Dermis blood vessel endothelial cell (primary cell): Measurements from ENCODE around the gene NRBF2. TPM values are rescaled to one million over a fixed set of nuclear protein-coding genes. Genes with fewer than 3 reads are reported as not detected.
"Not testable (repeated sequence)": the region's sequence is repeated elsewhere in the genome, so short reads cannot be mapped to it uniquely, and the experiment has no call there.

Source experiments
- DNase-seq: peaks from one replicate; pipeline ENCODE4 v3.0.0; 2010
- total RNA-seq: library from RNA; depleted of rRNA; stranded (reverse); fragments of >200 nt; gene quantifications from 2 replicates; pipeline ENCODE4 v1.2.3, GENCODE V29; 2014

The NRBF2 gene
- total RNA-seq, 1 donor from 2014 or later = 22.1 TPM

DNA sequence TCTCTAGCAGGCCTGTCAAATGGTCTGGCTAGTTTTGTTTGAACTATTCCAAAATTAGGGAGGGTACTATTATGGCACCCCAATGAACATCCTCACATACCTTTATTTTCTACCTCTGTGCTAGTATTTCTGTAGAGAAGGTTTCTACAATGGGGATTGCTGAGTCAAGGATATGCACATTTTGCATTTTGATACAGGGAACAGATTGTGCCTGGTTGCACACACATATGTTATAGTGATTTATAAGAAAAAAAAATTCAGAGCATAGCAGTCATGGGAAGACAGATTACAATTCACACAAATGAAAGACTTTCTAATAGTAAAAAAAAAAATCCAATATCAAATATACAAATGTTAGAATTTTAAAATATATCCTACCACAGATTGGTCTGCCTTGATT lies 14.1 kb upstream of the NRBF2 start:
- DNase-seq = no peak

- DNase-seq = no peak
Measured at GRCh38 chr10:63120554-63120953, 12.6 kb upstream of the NRBF2 start.

DNA sequence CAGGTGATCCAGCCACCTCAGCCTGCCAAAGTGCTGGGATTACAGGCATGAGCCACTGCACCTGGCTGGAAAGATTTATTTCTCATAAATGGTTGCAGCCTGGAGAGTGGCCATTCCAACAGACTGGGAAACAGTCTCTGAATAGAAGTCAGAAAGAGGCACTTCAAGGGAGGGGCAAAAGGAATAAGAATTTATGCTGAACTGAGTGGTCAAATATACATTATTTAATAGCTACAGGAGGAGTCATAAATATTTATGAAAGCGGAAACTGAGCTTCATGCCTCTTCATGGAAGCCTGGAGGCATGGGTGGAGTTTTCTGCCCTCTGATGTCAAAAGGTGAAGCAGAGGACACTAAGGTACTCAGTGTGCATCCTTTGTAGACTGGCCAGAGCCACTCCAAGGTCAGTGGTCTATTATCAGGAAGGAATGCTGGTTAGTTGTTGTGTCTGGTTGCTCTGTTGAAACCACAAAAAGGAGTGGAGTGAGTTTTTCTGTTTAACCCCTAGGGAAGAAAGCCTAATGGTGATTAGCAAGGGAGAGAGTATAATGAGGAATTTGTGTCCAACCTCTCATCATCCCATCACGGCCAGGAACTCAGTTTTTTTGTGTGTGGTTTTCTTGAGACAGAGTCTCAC lies 9.3 kb upstream of the NRBF2 start:
- DNase-seq = no peak

DNA sequence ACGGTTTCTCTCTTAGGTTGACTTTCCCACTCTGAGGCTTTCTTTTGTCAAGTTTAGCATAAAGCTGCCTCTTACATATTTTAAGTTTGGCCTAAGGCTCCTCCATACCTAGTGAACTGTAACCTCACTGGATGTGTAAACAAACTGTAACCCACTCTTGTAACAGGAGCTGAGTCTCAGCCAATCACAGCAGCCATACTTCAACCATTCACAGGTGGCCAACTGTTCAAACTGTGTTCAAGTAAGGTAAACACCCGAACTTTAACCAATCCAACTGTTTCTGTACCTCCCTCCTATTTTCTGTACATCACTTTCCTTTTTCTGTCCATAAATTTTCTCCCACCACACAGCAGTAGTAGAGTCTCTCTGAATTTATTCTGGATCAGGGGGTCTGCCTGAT lies 7.7 kb upstream of the NRBF2 start:
- DNase-seq = no peak

DNA sequence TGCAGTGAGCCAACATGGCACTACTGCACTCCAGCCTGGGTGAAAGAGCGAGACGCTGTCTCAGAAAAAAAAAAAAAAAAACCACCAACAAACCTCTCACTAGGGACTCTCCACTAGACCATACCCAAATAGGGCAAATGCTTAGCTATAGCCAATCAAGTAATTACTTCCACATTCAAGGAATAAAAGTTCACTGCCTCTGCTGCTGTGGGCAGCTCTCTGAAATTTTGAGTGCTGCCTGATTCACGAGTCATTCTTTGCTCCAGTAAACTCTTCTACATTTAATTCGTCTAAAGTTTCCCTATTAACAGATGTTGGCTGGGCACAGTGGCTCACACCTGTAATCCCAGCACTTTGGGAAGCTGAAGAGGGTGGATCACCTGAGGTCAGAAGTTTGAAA lies 4.7 kb upstream of the NRBF2 start:
- no peak for DNase-seq

- no peak for DNase-seq
Measured at GRCh38 chr10:63129888-63130287, 3.2 kb upstream of the NRBF2 start.

- no peak for DNase-seq
Measured at GRCh38 chr10:63132651-63133055, 475 bp upstream of the NRBF2 start.

DNA sequence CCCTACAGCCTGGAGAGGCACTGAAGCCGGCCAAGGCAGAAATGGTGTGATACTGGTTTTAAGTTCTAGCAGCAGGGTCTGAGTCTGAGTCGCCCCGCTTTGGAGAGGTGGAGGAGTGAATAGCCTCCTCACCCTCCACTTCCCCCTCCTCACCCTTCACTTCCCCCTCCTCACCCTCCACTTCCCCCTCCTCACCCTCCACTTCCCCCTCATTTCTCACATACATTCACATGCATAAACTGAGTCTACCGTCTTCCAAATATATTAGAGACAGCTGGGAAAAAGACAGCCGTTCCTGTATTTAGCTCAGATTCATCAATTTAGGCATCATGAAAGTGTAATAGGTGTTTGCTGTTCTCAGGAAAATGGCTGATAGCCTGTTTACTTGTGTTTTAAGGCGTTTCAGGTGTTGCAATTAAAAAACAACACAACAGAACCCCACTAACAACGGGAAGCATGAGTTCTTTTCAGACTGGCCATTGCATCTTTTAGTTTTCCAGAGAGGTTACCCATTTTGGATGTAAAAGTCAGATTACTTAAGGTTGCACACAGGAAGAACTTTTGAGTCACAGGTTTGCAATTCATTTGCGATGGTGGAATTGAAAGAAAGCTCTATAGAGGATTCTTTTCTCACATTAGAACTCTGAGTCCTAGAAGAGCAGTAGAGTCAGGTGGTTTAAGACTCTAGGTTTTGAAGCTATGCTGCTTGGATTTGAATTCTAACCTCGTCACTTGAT lies 861 bp downstream of the NRBF2 start:
- DNase-seq = peak; percentile 29

DNA sequence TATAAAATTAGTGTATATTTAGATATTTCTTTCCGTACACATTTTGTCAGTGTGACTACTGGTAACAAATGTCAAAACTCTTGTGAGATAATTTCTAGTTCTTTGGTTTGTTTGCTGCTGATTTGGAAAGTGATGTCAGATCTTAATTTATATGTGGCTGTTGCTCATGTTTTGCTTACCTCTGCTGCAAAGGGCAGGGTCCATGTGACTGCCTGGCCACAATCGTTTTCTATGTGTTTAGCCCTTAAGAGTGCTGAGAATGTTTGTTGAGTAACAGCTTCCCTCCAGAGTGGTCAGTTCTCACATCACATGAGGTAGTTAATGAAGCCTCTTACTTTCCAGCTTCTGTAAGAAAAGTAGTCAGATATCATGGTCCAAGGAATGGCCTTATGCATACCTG lies 4.2 kb downstream of the NRBF2 start:
- no peak for DNase-seq

DNA sequence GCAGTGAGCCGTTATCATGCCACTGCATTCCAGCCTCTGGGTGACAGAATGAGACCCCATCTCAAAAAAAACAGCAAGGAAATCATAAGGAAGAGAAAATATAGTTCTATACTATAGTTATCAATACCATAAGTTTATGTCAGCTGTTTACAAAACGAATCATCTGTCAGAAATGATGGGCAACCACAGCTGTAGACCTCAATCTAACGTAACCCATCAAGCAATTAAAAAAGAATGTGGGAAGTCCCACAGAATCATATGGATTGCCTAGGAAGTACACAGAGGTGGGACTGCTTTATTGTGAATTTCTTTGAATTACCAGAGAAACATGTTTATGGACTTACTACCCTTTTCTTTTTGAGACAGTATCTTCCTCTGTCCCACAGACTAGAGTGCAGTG lies 6.9 kb downstream of the NRBF2 start:
- no peak for DNase-seq

DNA sequence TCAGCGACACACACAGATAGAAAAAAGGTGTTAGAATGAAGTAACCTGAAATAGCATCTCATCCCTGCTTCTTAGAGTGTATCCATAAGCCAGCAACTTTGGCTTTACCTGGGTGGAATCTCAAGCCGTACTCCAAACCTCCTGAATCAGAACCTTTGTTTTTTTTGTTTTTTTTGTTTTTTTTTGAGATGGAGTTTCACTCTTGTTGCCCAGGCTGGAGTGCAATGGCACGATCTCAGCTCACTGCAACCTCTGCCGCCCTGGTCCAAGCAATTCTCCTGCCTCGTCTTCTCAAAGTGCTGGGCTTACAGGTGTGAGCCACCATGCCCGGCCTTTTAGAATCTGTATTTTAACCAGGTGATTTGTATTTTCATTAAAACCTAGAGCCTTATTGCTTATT lies 9.0 kb downstream of the NRBF2 start:
- no peak for DNase-seq

GRCh38 chr10:63143987-63144386 lies 10.9 kb downstream of the NRBF2 start:
- DNase-seq = no peak

GRCh38 chr10:63145782-63146181 lies 12.7 kb downstream of the NRBF2 start:
- DNase-seq = no peak

DNA sequence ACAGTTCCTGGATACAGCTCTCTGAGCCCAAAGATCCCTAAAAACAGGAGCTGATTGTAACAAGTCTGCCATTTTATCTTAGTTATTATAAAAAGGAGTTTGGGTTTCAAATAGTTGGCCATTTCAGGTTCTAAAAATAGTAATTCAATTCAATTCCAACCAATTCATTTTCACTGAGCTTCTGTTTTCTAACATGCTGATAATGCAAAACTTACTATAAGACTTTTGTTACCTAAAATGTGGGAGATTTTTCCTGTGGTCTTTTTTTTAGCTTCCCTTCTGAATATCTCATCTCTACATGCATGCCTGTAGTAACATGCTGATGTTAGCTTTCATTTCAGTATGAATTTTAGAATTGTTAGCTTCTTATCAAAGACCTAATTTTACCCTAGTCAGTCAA lies 13.4 kb downstream of the NRBF2 start:
- DNase-seq = no peak

DNA sequence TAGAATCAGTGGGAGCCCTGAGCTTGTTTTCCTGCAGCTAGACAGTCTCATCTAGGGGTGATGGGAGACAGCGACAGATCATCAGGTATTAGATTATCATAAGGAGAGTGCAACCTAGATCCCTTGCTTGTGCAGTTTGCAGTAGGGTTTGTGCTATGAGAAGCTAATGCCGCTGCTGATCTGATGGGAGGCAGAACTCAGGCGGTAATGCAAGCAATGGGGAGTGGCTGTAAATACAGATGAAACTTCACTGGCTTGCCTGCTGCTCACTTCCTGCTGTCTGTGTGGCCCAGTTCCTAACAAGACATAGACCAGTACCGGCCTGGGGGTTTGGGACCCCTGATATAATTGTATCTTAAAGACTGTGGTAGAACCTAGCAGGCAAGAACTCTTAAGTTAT lies 17.6 kb downstream of the NRBF2 start:
- DNase-seq = no peak

DNA sequence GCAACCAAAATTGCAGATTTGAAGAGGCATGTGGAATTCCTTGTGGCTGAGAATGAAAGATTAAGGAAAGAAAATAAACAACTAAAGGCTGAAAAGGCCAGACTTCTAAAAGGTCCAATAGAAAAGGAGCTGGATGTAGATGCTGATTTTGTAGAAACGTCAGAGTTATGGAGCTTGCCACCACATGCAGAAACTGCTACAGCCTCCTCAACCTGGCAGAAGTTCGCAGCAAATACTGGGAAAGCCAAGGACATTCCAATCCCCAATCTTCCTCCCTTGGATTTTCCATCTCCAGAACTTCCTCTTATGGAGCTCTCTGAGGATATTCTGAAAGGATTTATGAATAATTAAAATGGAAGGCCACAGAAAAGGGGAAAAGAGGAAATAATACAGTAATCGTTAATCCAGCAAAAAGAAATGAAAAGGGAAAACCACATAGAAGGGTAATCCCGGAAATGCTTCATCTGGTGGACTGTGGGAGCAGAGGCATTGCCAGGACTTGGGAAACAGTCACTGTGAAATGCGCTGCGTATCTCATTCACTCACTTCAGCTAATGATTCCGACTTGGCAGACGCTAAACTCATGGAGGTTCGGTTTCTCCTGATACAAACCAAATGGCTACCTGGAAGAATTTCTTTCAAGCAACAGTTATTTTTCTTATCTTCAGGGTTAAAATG lies 20.9 kb downstream of the NRBF2 start:
- DNase-seq = not testable (repeated sequence)

- no peak for DNase-seq
Measured at GRCh38 chr10:63154546-63155387, 21.6 kb downstream of the NRBF2 start.

DNA sequence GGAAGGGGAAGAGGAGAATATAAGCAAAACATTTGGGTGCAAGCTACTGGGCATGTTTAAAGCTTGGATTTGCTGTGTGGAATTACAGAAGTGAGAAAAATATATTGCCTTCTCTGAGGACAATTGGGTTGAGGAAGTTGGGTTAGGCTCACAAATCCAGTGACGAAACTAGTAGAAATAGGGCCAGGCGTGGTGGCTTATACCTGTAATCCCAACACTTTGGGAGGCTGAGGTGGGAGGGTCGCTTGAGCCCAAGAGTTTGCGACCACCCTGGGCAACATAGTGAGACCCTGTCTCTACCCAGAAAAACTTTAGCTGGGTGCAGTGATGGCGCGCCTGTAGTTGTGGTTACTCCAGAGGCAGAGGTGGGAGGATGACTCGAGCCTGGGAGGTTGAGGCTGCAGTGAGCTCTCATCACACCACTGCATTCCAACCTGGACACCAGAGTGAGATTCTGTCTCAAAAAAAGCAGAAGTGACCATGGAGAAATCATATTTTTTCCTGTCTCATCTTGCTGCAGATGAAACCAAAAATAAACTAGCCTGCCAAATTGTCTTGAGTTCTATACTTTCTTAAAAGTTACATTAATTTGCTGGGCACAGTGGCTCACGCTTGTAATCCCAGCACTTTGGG lies 22.4 kb downstream of the NRBF2 start:
- DNase-seq = no peak

DNA sequence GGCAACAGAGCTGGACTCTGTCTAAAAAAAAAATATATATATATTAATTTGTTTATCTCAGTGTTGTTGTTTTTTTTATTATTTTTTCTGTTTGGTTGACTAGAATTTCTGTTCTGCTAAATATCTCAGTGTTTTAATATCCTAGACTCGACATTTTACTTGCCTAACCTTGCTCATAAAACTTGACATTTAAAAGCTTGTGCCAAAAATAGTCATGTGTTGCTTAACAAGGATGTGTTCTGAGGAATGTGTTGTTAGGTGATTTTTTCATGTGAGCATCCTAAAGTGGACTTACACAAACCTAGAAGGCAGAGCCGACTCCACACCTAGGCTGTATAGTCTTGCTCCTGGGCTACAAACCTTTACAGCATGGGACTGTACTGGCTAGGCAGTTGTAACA lies 23.1 kb downstream of the NRBF2 start:
- DNase-seq = no peak

GRCh38 chr10:63157845-63158624 lies 24.9 kb downstream of the NRBF2 start:
- DNase-seq = peak; percentile 93

DNA sequence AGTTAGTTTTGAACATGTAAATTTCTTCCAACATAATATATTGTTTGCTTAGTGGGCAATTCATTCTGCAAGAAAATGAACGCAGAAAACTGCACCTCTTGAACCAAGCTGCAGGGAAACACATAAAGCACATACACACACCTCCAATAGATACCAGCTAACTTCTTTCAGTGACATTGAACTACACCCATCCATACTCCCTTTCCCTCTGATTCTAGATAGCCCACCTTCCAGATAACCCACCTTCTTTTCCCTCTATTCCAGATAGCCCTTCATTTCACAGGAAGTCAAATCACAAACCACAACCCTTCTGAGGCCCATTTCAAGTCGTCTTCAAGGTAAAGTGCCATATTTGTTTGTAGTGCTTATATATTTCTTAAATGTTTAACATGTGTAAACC lies 28.5 kb downstream of the NRBF2 start:
- no peak for DNase-seq

- DNase-seq = no peak
Measured at GRCh38 chr10:63164166-63164623, 31.1 kb downstream of the NRBF2 start.
